Fibroblast of lung (primary cell): ENCODE measurements around the gene CACNB1. TPM values are rescaled to one million over a fixed set of nuclear protein-coding genes. Genes with fewer than 3 reads are reported as not detected.

Experiments used
- DNase-seq, 2 donors: peaks; one replicate each; pipeline versions ENCODE4 v3.0.0 to v3.0.0-alpha.2; 2010; ENCODE audit warnings: low read depth in 2 of 2
- H2AFZ ChIP-seq: 2 replicates; pipeline ENCODE4 v1.5.1; 2012; ENCODE audit warnings: low read length, control low read depth, inconsistent platforms
- H3K27ac ChIP-seq: 2 replicates; pipeline ENCODE4 v1.5.1; 2011; ENCODE audit warnings: low read length, control low read depth; ENCODE audit not compliant: insufficient read depth
- H3K27me3 ChIP-seq: 2 replicates; pipeline ENCODE4 v1.5.1; 2011; ENCODE audit warnings: mild to moderate bottlenecking, low read length; ENCODE audit not compliant: control insufficient read depth, insufficient read depth
- H3K36me3 ChIP-seq: 2 replicates; pipeline ENCODE4 v1.5.1; 2011; ENCODE audit warnings: low read length; ENCODE audit not compliant: control insufficient read depth, insufficient read depth
- H3K4me1 ChIP-seq: 2 replicates; pipeline ENCODE4 v1.5.1; 2011; ENCODE audit warnings: low read length; ENCODE audit not compliant: control insufficient read depth, insufficient read depth; ENCODE audit errors: extremely low read depth
- H3K4me2 ChIP-seq: 2 replicates; pipeline ENCODE4 v1.5.1; 2011; ENCODE audit warnings: low read length, control low read depth; ENCODE audit not compliant: insufficient read depth; ENCODE audit errors: extremely low read depth
- H3K4me3 ChIP-seq, 4 experiments: fragments of 200-600 bp in 1 of 4; sonication (generic) in 1 of 4; replicated peaks in 1 of 4; 2 replicates each; pipeline ENCODE4 v1.5.1; 2011 to 2016; ENCODE audit warnings: low read length in 4 of 4, low read depth in 3 of 4, mild to moderate bottlenecking in 3 of 4, control low read depth in 2 of 4, inconsistent platforms in 1 of 4, mixed read lengths in 1 of 4; ENCODE audit not compliant: insufficient read depth in 1 of 4; ENCODE audit errors: control extremely low read depth in 1 of 4
- H3K79me2 ChIP-seq: 2 replicates; pipeline ENCODE4 v1.5.1; 2012; ENCODE audit warnings: mild to moderate bottlenecking, low read length, inconsistent platforms; ENCODE audit not compliant: control insufficient read depth, insufficient read depth
- H3K9ac ChIP-seq: 2 replicates; pipeline ENCODE4 v1.5.1; 2011; ENCODE audit warnings: mild to moderate bottlenecking, low read length, control low read depth; ENCODE audit not compliant: insufficient read depth
- H3K9me3 ChIP-seq: 2 replicates; pipeline ENCODE4 v1.5.1; 2012; ENCODE audit warnings: low read depth, low read length; ENCODE audit not compliant: control insufficient read depth, insufficient read depth
- H4K20me1 ChIP-seq: 2 replicates; pipeline ENCODE4 v1.5.1; 2011; ENCODE audit warnings: low read length; ENCODE audit not compliant: control insufficient read depth, insufficient read depth; ENCODE audit errors: extremely low read depth
- CTCF ChIP-seq, 2 donors: IDR thresholded peaks in 1 of 2; conservative IDR thresholded peaks in 1 of 2; 1 replicate in 1 of 2; 2 replicates in 1 of 2; pipeline ENCODE4 v1.5.1; 2011 to 2012; ENCODE audit warnings: low read length in 2 of 2, control low read depth in 1 of 2, inconsistent platforms in 1 of 2, low read depth in 1 of 2, mild to moderate bottlenecking in 1 of 2
- EZH2 ChIP-seq: IDR thresholded peaks from 2 replicates; pipeline ENCODE4 v1.5.1; 2012; ENCODE audit warnings: low read length, control low read depth, mild to moderate bottlenecking; ENCODE audit errors: missing control alignments
- polyA plus RNA-seq, 2 donors: library from polyadenylated mRNA; depleted of rRNA in 1 of 2; stranded (reverse) in 1 of 2; unstranded in 1 of 2; fragments of >200 nt; gene quantifications; 2 replicates each; pipeline ENCODE4 v1.2.1, GENCODE V29; 2011 to 2012; ENCODE audit warnings: missing spikeins in 1 of 2
- total RNA-seq: library from RNA; depleted of rRNA; stranded (reverse); fragments of >200 nt; gene quantifications from 2 replicates; pipeline ENCODE4 v1.2.1, GENCODE V29; 2014

The CACNB1 gene
- total and polyA plus RNA-seq, 2 donors (not counting 1 experiment from before 2014, with no cell fraction given): 5.7 to 5.9 TPM

GRCh38 chr17:39167476-39167875, 30.0 kb downstream of the CACNB1 start:
- DNase-seq: peak in 1 of 2 donors; percentile 6
- Histone ChIP-seq H3K9me3 (no peaks in the 10 kb centered on the region), H3K27me3 (peaks cover 9% of the 10 kb centered on the region), H3K9ac (no peak overlapping the region), H3K4me2 (no peak overlapping the region), H3K4me3 (no peak overlapping the region), H4K20me1 (no peaks in the 10 kb centered on the region), H3K27ac (no peak overlapping the region), H3K36me3 (no peaks in the 10 kb centered on the region), H3K79me2 (no peaks in the 10 kb centered on the region), H3K4me1 (no peaks in the 10 kb centered on the region), H2AFZ (no peak overlapping the region)
- TF ChIP-seq CTCF (conservative IDR thresholded peaks at IDR 0.05 in 1 of 2, IDR thresholded peaks at IDR 0.05 in 1 of 2; ENCODE audit: low read depth in 1 of 2, low read length in 2 of 2): no peak
- no peak for TF ChIP-seq EZH2

- TF ChIP-seq CTCF (conservative IDR thresholded peaks at IDR 0.05 in 1 of 2, IDR thresholded peaks at IDR 0.05 in 1 of 2; ENCODE audit: low read depth in 1 of 2, low read length in 2 of 2): no peak
- no peak for TF ChIP-seq EZH2
- Histone ChIP-seq H2AFZ (no peak overlapping the region), H3K4me1 (no peaks in the 10 kb centered on the region), H3K9ac (no peak overlapping the region), H3K4me3 (no peak overlapping the region), H3K27me3 (peaks cover 9% of the 10 kb centered on the region), H3K9me3 (no peaks in the 10 kb centered on the region), H3K36me3 (no peaks in the 10 kb centered on the region), H3K27ac (no peak overlapping the region), H3K79me2 (no peaks in the 10 kb centered on the region), H4K20me1 (no peaks in the 10 kb centered on the region), H3K4me2 (no peak overlapping the region)
- no peak for DNase-seq
Measured at GRCh38 chr17:39166437-39167335, 30.8 kb downstream of the CACNB1 start.

GRCh38 chr17:39165841-39166349, 31.6 kb downstream of the CACNB1 start, which contains the start of gene ARL5C:
Gene ARL5C (minus strand): TSS chr17:39166161. CDS start chr17:39165760, 401 bp downstream.
- no peak within 1 kb of the TSS for H3K9ac ChIP-seq
- peak within 1 kb of the TSS; percentile 84 for H3K4me2 ChIP-seq

More at GRCh38 chr17:39165841-39166349, 31.6 kb downstream of the CACNB1 start, which contains the start of gene ARL5C:
- peak within 1 kb of the TSS; percentile 58 for H2AFZ ChIP-seq
- no peak within 1 kb of the TSS for H3K27ac ChIP-seq
- no peaks in the 10 kb centered on the region for H3K4me1 ChIP-seq
- peak within 1 kb of the TSS; percentile 18 to 62 (median 43) for H3K4me3 ChIP-seq
- H3K27me3 ChIP-seq: peaks cover 9% of the 10 kb centered on the region
- H4K20me1 ChIP-seq: no peaks in the 10 kb centered on the region
- DNase-seq: no peak
- H3K36me3 ChIP-seq: no peaks in the 10 kb centered on the region
- H3K9me3 ChIP-seq: no peaks in the 10 kb centered on the region
- TF ChIP-seq EZH2 (no peak), CTCF (conservative IDR thresholded peaks at IDR 0.05 in 1 of 2, IDR thresholded peaks at IDR 0.05 in 1 of 2; ENCODE audit: low read depth in 1 of 2, low read length in 2 of 2) (no peak)
- no peaks in the 10 kb centered on the region for H3K79me2 ChIP-seq
